Naive B cell (primary cell): Measurements from ENCODE around the gene SLC13A1. TPM values are rescaled to one million over a fixed set of nuclear protein-coding genes. Genes with fewer than 3 reads are reported as not detected.
"Not testable (repeated sequence)": the region's sequence is repeated elsewhere in the genome, so short reads cannot be mapped to it uniquely, and the experiment has no call there.

Experiments used
- ATAC-seq, 2 donors: fragments of 150-1000 bp; cut with Tn5 transposase; 2 replicates each; pipeline ENCODE4 v1.10.0; 2021; ENCODE audit warnings: low read depth in 2 of 2, mild to moderate bottlenecking in 2 of 2, moderate library complexity in 2 of 2
- DNase-seq: peaks from one replicate; pipeline ENCODE4 v3.0.0; 2022
- H3K27ac Mint-ChIP-seq, 6 donors: one replicate each; pipeline ENCODE4 v1.8.0; 2020 to 2022; ENCODE audit warnings: mild to moderate bottlenecking in 6 of 6, mixed read lengths in 6 of 6, moderate library complexity in 5 of 6, inconsistent platforms in 2 of 6
- H3K27me3 Mint-ChIP-seq, 3 donors: one replicate each; pipeline ENCODE4 v1.8.0; 2021 to 2022; ENCODE audit warnings: mixed read lengths in 3 of 3, mild to moderate bottlenecking in 1 of 3
- H3K36me3 Mint-ChIP-seq, 2 donors: one replicate each; pipeline ENCODE4 v1.8.0; 2020 to 2022; ENCODE audit warnings: mixed read lengths in 2 of 2, inconsistent platforms in 1 of 2, mild to moderate bottlenecking in 1 of 2
- H3K4me1 Mint-ChIP-seq, 3 donors: one replicate each; pipeline ENCODE4 v1.8.0; 2020 to 2022; ENCODE audit warnings: mixed read lengths in 3 of 3, inconsistent platforms in 1 of 3, mild to moderate bottlenecking in 1 of 3, moderate library complexity in 1 of 3
- H3K4me3 Mint-ChIP-seq, 8 donors: one replicate each; pipeline ENCODE4 v1.8.0; 2020 to 2022; ENCODE audit warnings: mild to moderate bottlenecking in 8 of 8, mixed read lengths in 8 of 8, moderate library complexity in 8 of 8, inconsistent platforms in 2 of 8
- H3K9me3 Mint-ChIP-seq, 7 donors: one replicate each; pipeline ENCODE4 v1.8.0; 2020 to 2022; ENCODE audit warnings: mixed read lengths in 7 of 7, mild to moderate bottlenecking in 5 of 7, inconsistent platforms in 2 of 7, moderate library complexity in 1 of 7
- polyA plus RNA-seq, 6 donors: library from polyadenylated mRNA; unstranded; fragments of 300-500 nt; fragmentation: Illumina TruSeq; gene quantifications; one replicate each; pipeline ENCODE4 v1.2.3, GENCODE V29; 2021; ENCODE audit warnings: low read depth in 6 of 6

SLC13A1 gene
- polyA plus RNA-seq, 6 donors from 2014 or later = not detected

GRCh38 chr7:123131556-123131955 is 68.2 kb downstream of the SLC13A1 start:
- DNase-seq = no peak
- Mint-ChIP-seq H3K27me3 (no peaks in the 10 kb centered on the region), H3K4me1 (no peaks in the 10 kb centered on the region), H3K36me3 (no peaks in the 10 kb centered on the region), H3K9me3 (peaks cover 0 to 6% (median 0%) of the 10 kb centered on the region in 7 donors), H3K27ac (no peak overlapping the region), H3K4me3 (no peak overlapping the region)
- ATAC-seq = no peak

GRCh38 chr7:123131140-123131539 is 68.6 kb downstream of the SLC13A1 start:
- ATAC-seq = no peak
- Mint-ChIP-seq H3K9me3 (peaks cover 0 to 6% (median 0%) of the 10 kb centered on the region in 7 donors), H3K27ac (no peak overlapping the region), H3K4me3 (no peak overlapping the region), H3K36me3 (no peaks in the 10 kb centered on the region), H3K4me1 (no peaks in the 10 kb centered on the region), H3K27me3 (no peaks in the 10 kb centered on the region)
- no peak for DNase-seq

- H3K4me1 Mint-ChIP-seq = no peaks in the 10 kb centered on the region
Observed at GRCh38 chr7:123126691-123127090, 73.1 kb downstream of the SLC13A1 start.

GRCh38 chr7:123126171-123126570 is 73.6 kb downstream of the SLC13A1 start:
- H3K9me3 Mint-ChIP-seq = peaks cover 0 to 6% (median 0%) of the 10 kb centered on the region in 7 donors

More at GRCh38 chr7:123126691-123127090, 73.1 kb downstream of the SLC13A1 start:
- DNase-seq = no peak
- no peak overlapping the region for H3K27ac Mint-ChIP-seq
- H3K36me3 Mint-ChIP-seq = no peaks in the 10 kb centered on the region
- no peaks in the 10 kb centered on the region for H3K27me3 Mint-ChIP-seq
- ATAC-seq = no peak
- H3K4me3 Mint-ChIP-seq = no peak overlapping the region
- peaks cover 0 to 6% (median 0%) of the 10 kb centered on the region in 7 donors for H3K9me3 Mint-ChIP-seq

GRCh38 chr7:123125231-123125630 is 74.5 kb downstream of the SLC13A1 start:
- H3K36me3 Mint-ChIP-seq = no peaks in the 10 kb centered on the region
- no peaks in the 10 kb centered on the region for H3K4me1 Mint-ChIP-seq
- DNase-seq = no peak
- H3K27me3 Mint-ChIP-seq = no peaks in the 10 kb centered on the region
- H3K4me3 Mint-ChIP-seq = no peak overlapping the region
- H3K27ac Mint-ChIP-seq = no peak overlapping the region
- no peak for ATAC-seq
- peaks cover 0 to 6% (median 0%) of the 10 kb centered on the region in 7 donors for H3K9me3 Mint-ChIP-seq

More at GRCh38 chr7:123126171-123126570, 73.6 kb downstream of the SLC13A1 start:
- Mint-ChIP-seq H3K27me3 (no peaks in the 10 kb centered on the region), H3K27ac (no peak overlapping the region), H3K4me1 (no peaks in the 10 kb centered on the region), H3K4me3 (no peak overlapping the region), H3K36me3 (no peaks in the 10 kb centered on the region)
- ATAC-seq (no peak), DNase-seq (no peak)

GRCh38 chr7:123122916-123123315 is 76.9 kb downstream of the SLC13A1 start:
- Mint-ChIP-seq H3K9me3 (peaks cover 0 to 5% (median 0%) of the 10 kb centered on the region in 7 donors), H3K27ac (no peak overlapping the region), H3K4me3 (no peak overlapping the region), H3K27me3 (no peaks in the 10 kb centered on the region), H3K4me1 (no peaks in the 10 kb centered on the region), H3K36me3 (no peaks in the 10 kb centered on the region)
- no peak for DNase-seq
- ATAC-seq = no peak

- Mint-ChIP-seq H3K36me3 (no peaks in the 10 kb centered on the region), H3K4me1 (no peaks in the 10 kb centered on the region), H3K4me3 (no peak overlapping the region), H3K9me3 (peaks cover 0 to 5% (median 0%) of the 10 kb centered on the region in 7 donors), H3K27me3 (no peaks in the 10 kb centered on the region), H3K27ac (no peak overlapping the region)
- DNase-seq (no peak), ATAC-seq (no peak)
Observed at GRCh38 chr7:123120286-123120685, 79.5 kb downstream of the SLC13A1 start.

GRCh38 chr7:123115331-123115730 is 84.4 kb downstream of the SLC13A1 start:
- DNase-seq (no peak), ATAC-seq (no peak)
- H3K27me3 Mint-ChIP-seq = no peaks in the 10 kb centered on the region
- H3K9me3 Mint-ChIP-seq = peaks cover 2 to 13% (median 4%) of the 10 kb centered on the region in 7 donors
- no peak overlapping the region for H3K4me3 Mint-ChIP-seq
- no peaks in the 10 kb centered on the region for H3K4me1 Mint-ChIP-seq
- H3K36me3 Mint-ChIP-seq = no peaks in the 10 kb centered on the region
- H3K27ac Mint-ChIP-seq = no peak overlapping the region

- ATAC-seq (no peak), DNase-seq (no peak)
- Mint-ChIP-seq H3K27ac (no peak overlapping the region), H3K4me1 (no peaks in the 10 kb centered on the region), H3K27me3 (no peaks in the 10 kb centered on the region), H3K9me3 (peaks cover 2 to 18% (median 4%) of the 10 kb centered on the region in 7 donors), H3K4me3 (no peak overlapping the region), H3K36me3 (no peaks in the 10 kb centered on the region)
Observed at GRCh38 chr7:123114288-123114687, 85.5 kb downstream of the SLC13A1 start.

GRCh38 chr7:123112833-123113232 is 86.9 kb downstream of the SLC13A1 start:
- H3K9me3 Mint-ChIP-seq = peaks cover 2 to 31% (median 13%) of the 10 kb centered on the region in 7 donors
- DNase-seq = no peak
- H3K36me3 Mint-ChIP-seq = no peaks in the 10 kb centered on the region
- no peak overlapping the region for H3K4me3 Mint-ChIP-seq
- ATAC-seq = no peak
- no peak overlapping the region for H3K27ac Mint-ChIP-seq
- no peaks in the 10 kb centered on the region for H3K4me1 Mint-ChIP-seq
- H3K27me3 Mint-ChIP-seq = no peaks in the 10 kb centered on the region

GRCh38 chr7:123099712-123100111 is 100.1 kb downstream of the SLC13A1 start:
- no peak overlapping the region for H3K4me3 Mint-ChIP-seq
- DNase-seq = no peak
- H3K4me1 Mint-ChIP-seq = no peaks in the 10 kb centered on the region
- no peaks in the 10 kb centered on the region for H3K27me3 Mint-ChIP-seq
- H3K9me3 Mint-ChIP-seq = peaks cover 0 to 4% (median 0%) of the 10 kb centered on the region in 7 donors
- no peak overlapping the region for H3K27ac Mint-ChIP-seq
- ATAC-seq = no peak
- H3K36me3 Mint-ChIP-seq = no peaks in the 10 kb centered on the region

- Mint-ChIP-seq H3K9me3 (peaks cover 0 to 4% (median 0%) of the 10 kb centered on the region in 7 donors), H3K4me3 (no peak overlapping the region), H3K27ac (no peak overlapping the region), H3K4me1 (no peaks in the 10 kb centered on the region), H3K27me3 (no peaks in the 10 kb centered on the region), H3K36me3 (no peaks in the 10 kb centered on the region)
- DNase-seq = no peak
- no peak for ATAC-seq
Observed at GRCh38 chr7:123096976-123097375, 102.8 kb downstream of the SLC13A1 start.

- Mint-ChIP-seq H3K36me3 (no peaks in the 10 kb centered on the region), H3K9me3 (peaks cover 0 to 4% (median 0%) of the 10 kb centered on the region in 7 donors)
- ATAC-seq = no peak
Observed at GRCh38 chr7:123096434-123096833, 103.3 kb downstream of the SLC13A1 start.

GRCh38 chr7:123090456-123090855 is 109.3 kb downstream of the SLC13A1 start:
- H3K9me3 Mint-ChIP-seq = peaks cover 0 to 8% (median 2%) of the 10 kb centered on the region in 7 donors
- no peak overlapping the region for H3K4me3 Mint-ChIP-seq
- no peaks in the 10 kb centered on the region for H3K36me3 Mint-ChIP-seq
- DNase-seq (no peak), ATAC-seq (no peak)
- no peaks in the 10 kb centered on the region for H3K27me3 Mint-ChIP-seq
- no peak overlapping the region for H3K27ac Mint-ChIP-seq
- no peaks in the 10 kb centered on the region for H3K4me1 Mint-ChIP-seq

More at GRCh38 chr7:123096434-123096833, 103.3 kb downstream of the SLC13A1 start:
- Mint-ChIP-seq H3K4me3 (no peak overlapping the region), H3K4me1 (no peaks in the 10 kb centered on the region), H3K27ac (no peak overlapping the region), H3K27me3 (no peaks in the 10 kb centered on the region)
- DNase-seq = no peak

- H3K4me1 Mint-ChIP-seq, H3K27ac Mint-ChIP-seq, DNase-seq, ATAC-seq, H3K4me3 Mint-ChIP-seq, H3K36me3 Mint-ChIP-seq, H3K27me3 Mint-ChIP-seq: not testable (repeated sequence)
- H3K9me3 Mint-ChIP-seq = peaks cover 0 to 20% (median 6%) of the 10 kb centered on the region in 7 donors
Observed at GRCh38 chr7:123086910-123087309, 112.9 kb downstream of the SLC13A1 start.
